ENCODE measurements around the gene TBCE.

- TF ChIP-seq CTCF (IDR thresholded peaks at IDR 0.05) (no peak), EP300 (IDR thresholded peaks at IDR 0.05; ENCODE audit: low read depth) (no peak), POLR2AphosphoS5 (IDR thresholded peaks at IDR 0.05) (no peak), POLR2A (IDR thresholded peaks at IDR 0.05) (no peak)
Measured at GRCh38 chr1:235473806-235474205, 106.6 kb downstream of the TBCE start.
